Uterus (tissue), 2 donors: ENCODE measurements around the gene COL18A1.

Source experiments
- POLR2A ChIP-seq, 2 donors: fragments of 450-650 bp; IDR thresholded peaks; one replicate each; pipeline ENCODE4 v1.6.1; 2016; ENCODE audit warnings: antibody characterized with exemption in 2 of 2, mild to moderate bottlenecking in 1 of 2, moderate library complexity in 1 of 2
- TF ChIP-seq, protein P1 (sequence below), 4 experiments: fragments of 200-600 bp in 2 of 4; fragments of 450-650 bp in 2 of 4; sonication (generic) in 2 of 4; IDR thresholded peaks; one replicate each; pipeline ENCODE4 v1.5.1; 2016 to 2019; ENCODE audit warnings: antibody characterized with exemption in 4 of 4, mild to moderate bottlenecking in 2 of 4, moderate library complexity in 1 of 4

- TF ChIP-seq, protein P1, sequence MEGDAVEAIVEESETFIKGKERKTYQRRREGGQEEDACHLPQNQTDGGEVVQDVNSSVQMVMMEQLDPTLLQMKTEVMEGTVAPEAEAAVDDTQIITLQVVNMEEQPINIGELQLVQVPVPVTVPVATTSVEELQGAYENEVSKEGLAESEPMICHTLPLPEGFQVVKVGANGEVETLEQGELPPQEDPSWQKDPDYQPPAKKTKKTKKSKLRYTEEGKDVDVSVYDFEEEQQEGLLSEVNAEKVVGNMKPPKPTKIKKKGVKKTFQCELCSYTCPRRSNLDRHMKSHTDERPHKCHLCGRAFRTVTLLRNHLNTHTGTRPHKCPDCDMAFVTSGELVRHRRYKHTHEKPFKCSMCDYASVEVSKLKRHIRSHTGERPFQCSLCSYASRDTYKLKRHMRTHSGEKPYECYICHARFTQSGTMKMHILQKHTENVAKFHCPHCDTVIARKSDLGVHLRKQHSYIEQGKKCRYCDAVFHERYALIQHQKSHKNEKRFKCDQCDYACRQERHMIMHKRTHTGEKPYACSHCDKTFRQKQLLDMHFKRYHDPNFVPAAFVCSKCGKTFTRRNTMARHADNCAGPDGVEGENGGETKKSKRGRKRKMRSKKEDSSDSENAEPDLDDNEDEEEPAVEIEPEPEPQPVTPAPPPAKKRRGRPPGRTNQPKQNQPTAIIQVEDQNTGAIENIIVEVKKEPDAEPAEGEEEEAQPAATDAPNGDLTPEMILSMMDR (IDR thresholded peaks at IDR 0.05): no peak
- TF ChIP-seq POLR2A (IDR thresholded peaks at IDR 0.05): no peak
These were observed 27.1 kb upstream of the COL18A1 start for GRCh38 chr21:45377866-45378257.
